Activated T-cell treated with anti-CD3 and anti-CD28 coated beads, Interleukin-2, amount 50 U/mL, for 24 hours (primary cell): ENCODE measurements around the gene AGTRAP.

Experiments
- DNase-seq: peaks from one replicate; pipeline ENCODE4 v3.0.0-alpha.2; 2020
- H3K27ac Mint-ChIP-seq: 2 replicates; pipeline ENCODE4 v1.8.0; 2020; ENCODE audit warnings: mild to moderate bottlenecking, mixed read lengths
- H3K27me3 Mint-ChIP-seq: 2 replicates; pipeline ENCODE4 v1.8.0; 2020; ENCODE audit warnings: mixed read lengths
- H3K36me3 Mint-ChIP-seq: 2 replicates; pipeline ENCODE4 v1.8.0; 2020; ENCODE audit warnings: low read depth, mixed read lengths
- H3K4me1 Mint-ChIP-seq: 2 replicates; pipeline ENCODE4 v1.8.0; 2020; ENCODE audit warnings: low read depth, mixed read lengths
- H3K4me3 Mint-ChIP-seq: 2 replicates; pipeline ENCODE4 v1.8.0; 2020; ENCODE audit warnings: mild to moderate bottlenecking, moderate library complexity, mixed read lengths
- H3K9me3 Mint-ChIP-seq: 2 replicates; pipeline ENCODE4 v1.8.0; 2020; ENCODE audit warnings: mixed read lengths

AGTRAP gene

GRCh38 chr1:11771481-11772043 is 35.6 kb downstream of the AGTRAP start:
- no peaks in the 10 kb centered on the region for H3K9me3 Mint-ChIP-seq
- H3K4me1 Mint-ChIP-seq: no peaks in the 10 kb centered on the region
- no peak overlapping the region for H3K4me3 Mint-ChIP-seq
- no peaks in the 10 kb centered on the region for H3K36me3 Mint-ChIP-seq
- no peak for DNase-seq
- no peak overlapping the region for H3K27ac Mint-ChIP-seq
- no peaks in the 10 kb centered on the region for H3K27me3 Mint-ChIP-seq

DNA sequence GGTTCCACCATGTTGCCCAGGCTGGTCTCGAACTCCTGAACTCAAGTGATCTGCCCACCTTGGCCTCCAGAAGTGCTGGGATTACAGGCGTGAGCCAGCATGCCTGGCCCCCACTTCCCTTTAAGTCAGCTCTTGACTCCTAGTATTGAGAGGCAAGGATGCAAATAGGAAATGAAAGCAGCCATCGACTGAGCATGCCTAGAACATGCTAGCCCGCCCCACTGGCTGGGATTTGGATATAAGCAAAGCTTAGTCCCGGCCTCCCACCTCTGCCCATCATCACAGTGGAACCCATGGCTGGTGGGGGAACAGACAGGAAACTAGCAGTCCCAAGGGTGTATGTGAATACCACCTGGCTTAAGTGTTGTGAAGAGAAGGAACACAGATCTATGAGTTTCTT is 36.5 kb downstream of the AGTRAP start:
- Mint-ChIP-seq H3K36me3 (no peaks in the 10 kb centered on the region), H3K4me1 (no peaks in the 10 kb centered on the region), H3K27me3 (no peaks in the 10 kb centered on the region), H3K9me3 (no peaks in the 10 kb centered on the region), H3K4me3 (no peak overlapping the region), H3K27ac (no peak overlapping the region)
- DNase-seq: no peak

GRCh38 chr1:11774753-11775152 is 38.8 kb downstream of the AGTRAP start:
- H3K4me1 Mint-ChIP-seq: no peaks in the 10 kb centered on the region

DNA sequence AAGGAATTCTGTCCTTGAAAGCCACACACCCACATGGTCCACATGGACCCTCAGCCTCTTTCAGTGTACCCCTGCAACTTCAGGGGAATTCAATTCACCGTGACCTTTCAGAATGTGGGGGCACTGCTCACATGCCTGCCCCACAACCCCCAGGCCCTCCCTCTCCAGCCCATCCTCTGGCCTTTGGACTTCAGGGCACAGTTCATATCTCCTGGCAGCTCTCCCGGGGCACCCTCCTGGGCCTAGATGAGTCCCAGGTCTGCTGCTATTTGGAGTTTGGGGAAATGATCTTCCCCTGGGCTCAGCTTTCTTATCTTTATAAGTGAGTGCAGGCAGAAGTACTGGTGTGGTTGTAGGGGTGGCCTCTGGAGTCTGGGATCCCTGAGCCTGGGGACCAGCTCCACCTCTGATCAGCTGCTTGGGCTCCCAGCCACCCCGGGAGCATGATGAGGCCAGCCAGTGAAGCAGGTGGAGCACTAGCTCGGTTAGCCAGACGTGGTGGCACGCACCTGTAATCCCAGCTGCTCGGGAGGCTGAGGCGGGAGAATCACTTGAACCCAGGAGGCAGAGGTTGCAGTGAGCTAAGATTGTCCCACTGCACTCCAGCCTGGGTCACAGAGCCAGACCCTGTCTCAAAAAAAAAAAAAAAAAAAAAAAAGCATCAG is 41.9 kb downstream of the AGTRAP start:
- H3K4me3 Mint-ChIP-seq: no peak overlapping the region
- no peaks in the 10 kb centered on the region for H3K9me3 Mint-ChIP-seq
- H3K4me1 Mint-ChIP-seq: no peaks in the 10 kb centered on the region
- no peaks in the 10 kb centered on the region for H3K36me3 Mint-ChIP-seq
- DNase-seq: no peak
- H3K27ac Mint-ChIP-seq: no peak overlapping the region
- H3K27me3 Mint-ChIP-seq: no peaks in the 10 kb centered on the region

More at GRCh38 chr1:11774753-11775152, 38.8 kb downstream of the AGTRAP start:
- H3K27me3 Mint-ChIP-seq: no peaks in the 10 kb centered on the region
- no peak overlapping the region for H3K27ac Mint-ChIP-seq
- no peaks in the 10 kb centered on the region for H3K36me3 Mint-ChIP-seq
- no peaks in the 10 kb centered on the region for H3K9me3 Mint-ChIP-seq
- DNase-seq: no peak
- no peak overlapping the region for H3K4me3 Mint-ChIP-seq

DNA sequence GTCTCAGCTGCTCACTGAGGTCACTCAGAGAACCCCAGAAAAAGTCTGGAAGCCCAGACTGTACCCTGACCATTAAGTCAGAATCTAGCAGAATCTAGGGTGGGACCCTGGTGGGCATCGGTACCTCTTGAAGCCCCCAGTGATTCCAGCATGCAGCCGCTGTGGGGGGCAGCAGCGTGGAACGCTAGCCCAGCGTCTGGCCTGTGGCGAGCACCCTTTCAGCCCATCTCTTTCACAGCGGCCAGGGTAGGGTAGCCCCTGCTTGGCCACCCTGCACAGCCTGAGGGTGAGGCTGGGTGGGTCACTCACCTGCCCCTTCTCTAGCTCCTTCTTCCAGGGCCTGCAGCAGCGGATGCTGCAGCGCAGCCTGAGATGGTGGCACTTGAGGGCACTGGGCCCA is 42.4 kb downstream of the AGTRAP start:
- H3K9me3 Mint-ChIP-seq: no peaks in the 10 kb centered on the region
- H3K4me1 Mint-ChIP-seq: no peaks in the 10 kb centered on the region
- no peak overlapping the region for H3K27ac Mint-ChIP-seq
- DNase-seq: no peak
- H3K27me3 Mint-ChIP-seq: no peaks in the 10 kb centered on the region
- no peaks in the 10 kb centered on the region for H3K36me3 Mint-ChIP-seq
- no peak overlapping the region for H3K4me3 Mint-ChIP-seq

GRCh38 chr1:11778844-11779623 is 43.1 kb downstream of the AGTRAP start:
- no peaks in the 10 kb centered on the region for H3K9me3 Mint-ChIP-seq

GRCh38 chr1:11779715-11780379 is 43.9 kb downstream of the AGTRAP start:
- H3K36me3 Mint-ChIP-seq: no peaks in the 10 kb centered on the region
- no peaks in the 10 kb centered on the region for H3K27me3 Mint-ChIP-seq

More at GRCh38 chr1:11778844-11779623, 43.1 kb downstream of the AGTRAP start:
- Mint-ChIP-seq H3K27me3 (no peaks in the 10 kb centered on the region), H3K4me3 (no peak overlapping the region), H3K4me1 (no peaks in the 10 kb centered on the region), H3K36me3 (no peaks in the 10 kb centered on the region), H3K27ac (no peak overlapping the region)
- no peak for DNase-seq

DNA sequence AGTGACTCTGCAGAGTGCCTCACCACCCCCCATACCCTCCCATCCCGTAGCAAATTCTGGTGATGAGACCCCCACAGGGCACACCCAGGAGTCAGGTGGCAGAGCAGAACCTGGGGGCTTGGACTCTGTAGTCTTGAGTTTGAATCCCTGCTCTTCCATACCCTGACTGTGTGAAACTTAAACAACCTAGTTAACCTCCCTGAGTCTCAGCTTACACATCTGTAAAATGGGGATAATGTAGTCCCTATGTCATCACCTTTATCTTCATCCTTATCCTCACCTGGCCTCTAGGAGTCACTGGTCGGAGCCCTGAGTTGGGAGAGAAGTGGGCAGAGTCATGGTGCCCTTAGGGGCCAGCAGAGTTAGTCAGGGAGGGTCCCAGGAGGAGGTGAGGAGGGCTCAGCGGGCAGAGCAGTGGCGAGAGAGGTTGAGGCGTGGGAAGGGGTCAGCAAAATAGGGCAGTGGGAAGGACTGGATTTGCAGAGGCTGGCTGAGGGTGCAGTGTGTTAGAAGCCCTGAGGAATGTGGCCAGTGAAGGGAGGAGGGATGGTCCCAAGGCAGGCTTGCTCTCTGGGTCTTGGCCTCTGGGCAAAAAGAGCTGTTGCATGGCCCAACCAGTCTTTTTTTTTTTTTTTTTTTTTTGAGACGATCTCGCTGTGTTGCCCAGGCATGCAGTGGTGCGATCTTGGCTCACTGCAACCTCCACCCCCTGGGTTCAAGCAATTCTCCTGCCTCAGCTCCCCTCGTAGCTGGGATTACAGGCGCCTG is 44.6 kb downstream of the AGTRAP start:
- no peaks in the 10 kb centered on the region for H3K27me3 Mint-ChIP-seq
- DNase-seq: no peak
- no peaks in the 10 kb centered on the region for H3K36me3 Mint-ChIP-seq
- no peak overlapping the region for H3K4me3 Mint-ChIP-seq
- no peaks in the 10 kb centered on the region for H3K9me3 Mint-ChIP-seq
- no peak overlapping the region for H3K27ac Mint-ChIP-seq
- H3K4me1 Mint-ChIP-seq: peaks cover 5% of the 10 kb centered on the region

More at GRCh38 chr1:11779715-11780379, 43.9 kb downstream of the AGTRAP start:
- Mint-ChIP-seq H3K4me3 (no peak overlapping the region), H3K4me1 (peaks cover 2% of the 10 kb centered on the region), H3K9me3 (no peaks in the 10 kb centered on the region), H3K27ac (no peak overlapping the region)
- no peak for DNase-seq

GRCh38 chr1:11781297-11781696 is 45.4 kb downstream of the AGTRAP start:
- no peaks in the 10 kb centered on the region for H3K36me3 Mint-ChIP-seq
- H3K4me3 Mint-ChIP-seq: no peak overlapping the region
- H3K4me1 Mint-ChIP-seq: peaks cover 6% of the 10 kb centered on the region
- H3K9me3 Mint-ChIP-seq: no peaks in the 10 kb centered on the region
- no peaks in the 10 kb centered on the region for H3K27me3 Mint-ChIP-seq
- DNase-seq: no peak
- H3K27ac Mint-ChIP-seq: no peak overlapping the region

DNA sequence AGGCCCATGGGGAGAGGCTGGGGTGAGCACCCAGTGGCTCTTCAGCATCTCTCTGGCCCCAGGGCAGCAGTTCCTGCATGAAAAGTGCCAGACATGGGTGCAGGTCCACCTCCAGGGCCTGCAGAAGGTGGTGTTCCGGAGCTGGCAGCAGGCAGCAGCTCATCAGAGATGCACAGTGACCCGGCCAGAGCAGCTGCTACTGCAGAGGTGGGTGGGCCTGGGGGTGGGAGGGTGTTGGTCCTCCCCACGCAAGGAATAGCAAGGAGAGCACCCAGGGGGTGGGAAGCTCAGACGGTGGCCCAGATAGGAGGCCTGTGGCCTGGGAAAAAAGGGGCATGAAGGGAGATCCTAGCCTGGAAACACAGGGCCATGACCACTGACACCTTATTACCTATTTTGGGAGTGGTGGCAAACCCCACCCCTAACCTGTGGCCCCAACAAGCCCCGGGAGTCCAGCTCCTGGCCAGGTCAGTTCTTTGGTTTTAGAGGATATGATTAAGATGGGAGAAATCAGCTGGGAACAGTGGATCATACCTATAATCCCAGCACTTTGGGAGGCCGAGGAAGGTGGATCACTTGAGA is 46.3 kb downstream of the AGTRAP start:
- no peak for DNase-seq
- H3K4me1 Mint-ChIP-seq: peaks cover 6% of the 10 kb centered on the region
- no peak overlapping the region for H3K4me3 Mint-ChIP-seq

DNA sequence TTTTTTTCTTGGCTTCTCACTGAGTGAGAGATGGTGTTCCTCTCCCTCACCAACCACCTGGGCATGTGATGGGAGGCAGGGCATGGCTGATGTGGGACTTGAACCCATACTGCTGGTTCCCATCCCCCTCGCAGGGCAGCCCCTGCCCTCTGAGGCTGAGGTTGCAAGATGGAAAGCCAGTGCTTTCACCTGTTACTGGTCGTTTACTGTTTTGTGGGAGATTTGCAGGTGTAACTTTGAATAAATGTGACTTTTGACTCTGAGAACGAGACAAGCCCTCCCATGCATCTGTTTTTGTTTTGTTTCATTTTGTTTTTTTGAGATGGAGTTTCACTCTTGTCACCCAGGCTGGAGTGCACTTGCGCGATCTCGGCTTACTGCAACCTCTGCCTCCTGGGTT is 47.6 kb downstream of the AGTRAP start:
- peaks cover 6% of the 10 kb centered on the region for H3K4me1 Mint-ChIP-seq
- no peak overlapping the region for H3K27ac Mint-ChIP-seq
- H3K27me3 Mint-ChIP-seq: no peaks in the 10 kb centered on the region
- H3K4me3 Mint-ChIP-seq: no peak overlapping the region
- H3K36me3 Mint-ChIP-seq: no peaks in the 10 kb centered on the region
- no peaks in the 10 kb centered on the region for H3K9me3 Mint-ChIP-seq
- DNase-seq: no peak

More for the DNA sequence above, 46.3 kb downstream of the AGTRAP start:
- Mint-ChIP-seq H3K36me3 (no peaks in the 10 kb centered on the region), H3K27ac (no peak overlapping the region), H3K9me3 (no peaks in the 10 kb centered on the region), H3K27me3 (no peaks in the 10 kb centered on the region)

GRCh38 chr1:11784256-11784992 is 48.5 kb downstream of the AGTRAP start:
- Mint-ChIP-seq H3K4me3 (no peak overlapping the region), H3K4me1 (peaks cover 6% of the 10 kb centered on the region), H3K9me3 (no peaks in the 10 kb centered on the region), H3K27me3 (no peaks in the 10 kb centered on the region), H3K27ac (no peak overlapping the region), H3K36me3 (no peaks in the 10 kb centered on the region)
- no peak for DNase-seq

- no peaks in the 10 kb centered on the region for H3K9me3 Mint-ChIP-seq
- H3K27ac Mint-ChIP-seq: no peak overlapping the region
- peak overlapping the region; percentile 29 for H3K4me3 Mint-ChIP-seq
- H3K36me3 Mint-ChIP-seq: no peaks in the 10 kb centered on the region
- peaks cover 6% of the 10 kb centered on the region for H3K4me1 Mint-ChIP-seq
- peak; percentile 68 for DNase-seq
- no peaks in the 10 kb centered on the region for H3K27me3 Mint-ChIP-seq
These were observed 49.2 kb downstream of the AGTRAP start for GRCh38 chr1:11784993-11785769.
